GM18505 (cell line): Measurements from ENCODE around the gene ERMN.
"Not testable (repeated sequence)": the region's sequence is repeated elsewhere in the genome, so short reads cannot be mapped to it uniquely, and the experiment has no call there.

Experiments
- ATAC-seq: cut with Tn5 transposase; IDR thresholded peaks from one replicate; pipeline ENCODE4 v1.9.1; 2021; ENCODE audit not compliant: unreplicated experiment
- POLR2A ChIP-seq: IDR thresholded peaks from 4 replicates; pipeline ENCODE4 v1.6.1; 2011; ENCODE audit warnings: borderline replicate concordance; ENCODE audit not compliant: insufficient read depth, insufficient read length; ENCODE audit errors: extremely low read depth

Gene ERMN

DNA sequence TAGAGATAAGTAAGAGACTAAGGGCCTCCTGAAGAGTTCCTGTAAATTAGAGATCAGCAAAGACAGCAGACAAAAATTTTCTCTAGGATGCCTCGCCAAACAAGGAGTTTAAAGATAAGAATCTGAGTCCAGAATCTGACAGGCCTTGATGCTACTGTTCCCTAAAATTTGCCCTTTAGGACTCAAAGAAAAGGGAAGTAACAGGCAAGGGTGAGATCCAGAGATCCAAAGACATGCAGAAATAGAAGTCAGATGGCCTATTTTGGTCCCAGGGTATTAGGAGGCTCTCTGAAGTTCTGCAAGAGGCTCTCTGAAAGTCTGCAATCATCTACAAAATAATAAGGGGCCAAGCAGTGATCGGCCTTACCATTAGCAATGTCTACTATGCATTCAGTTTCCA lies 35.1 kb downstream of the ERMN start:
- no peak for ATAC-seq
- no peak for TF ChIP-seq POLR2A

DNA sequence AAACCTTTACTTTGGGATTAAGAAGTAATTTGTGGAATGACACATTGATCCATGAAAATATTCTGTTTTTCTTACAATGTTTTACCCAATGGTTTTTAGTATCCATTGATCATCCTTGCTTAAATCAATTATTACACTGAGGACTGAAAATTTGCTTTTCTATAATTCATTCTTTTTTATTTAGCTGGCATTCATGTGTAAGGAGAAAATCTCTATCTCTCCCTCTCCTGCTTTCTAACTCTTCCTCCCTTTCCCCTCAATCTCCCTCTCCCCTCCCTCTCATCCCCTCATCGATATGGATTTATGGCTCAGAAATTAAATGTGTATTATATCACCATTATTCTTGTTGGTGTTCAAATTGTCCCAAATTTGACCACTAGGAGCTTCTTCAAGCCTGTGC lies 38.5 kb downstream of the ERMN start:
- no peak for ATAC-seq
- TF ChIP-seq POLR2A, result no peak

GRCh38 chr2:157283468-157283867 lies 42.2 kb downstream of the ERMN start:
- no peak for ATAC-seq
- TF ChIP-seq POLR2A, result no peak

GRCh38 chr2:157281316-157281715 lies 44.3 kb downstream of the ERMN start:
- ATAC-seq, result no peak

GRCh38 chr2:157279311-157279710 lies 46.3 kb downstream of the ERMN start:
- not testable (repeated sequence) for ATAC-seq

More at GRCh38 chr2:157281316-157281715, 44.3 kb downstream of the ERMN start:
- TF ChIP-seq POLR2A, result no peak

GRCh38 chr2:157271590-157272203 lies 53.9 kb downstream of the ERMN start:
- ATAC-seq, result no peak
- no peak for TF ChIP-seq POLR2A

DNA sequence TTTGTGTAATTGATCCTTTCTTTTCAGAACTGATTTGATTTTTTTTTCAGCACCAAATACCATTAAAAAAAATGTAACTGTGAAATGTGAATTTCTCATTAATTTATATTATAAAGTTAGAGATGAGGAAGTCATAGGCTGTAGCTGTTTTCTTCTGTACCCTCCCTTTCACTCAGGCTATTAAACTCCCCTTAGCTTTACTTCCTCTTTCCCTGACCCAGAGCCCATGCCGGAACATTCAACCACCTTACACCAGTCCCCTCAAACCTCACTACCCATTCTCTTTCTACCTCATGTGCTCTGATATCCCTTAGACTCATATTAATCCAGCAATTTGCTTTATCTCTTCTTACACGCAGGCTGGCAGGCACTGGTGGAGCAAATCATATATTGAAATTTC lies 55.7 kb downstream of the ERMN start:
- no peak for TF ChIP-seq POLR2A
- ATAC-seq, result peak; percentile 63

GRCh38 chr2:157269060-157269459 lies 56.6 kb downstream of the ERMN start:
- no peak for TF ChIP-seq POLR2A
- ATAC-seq, result no peak
